ENCODE data around the gene TMEM253.

The TMEM253 gene

DNA sequence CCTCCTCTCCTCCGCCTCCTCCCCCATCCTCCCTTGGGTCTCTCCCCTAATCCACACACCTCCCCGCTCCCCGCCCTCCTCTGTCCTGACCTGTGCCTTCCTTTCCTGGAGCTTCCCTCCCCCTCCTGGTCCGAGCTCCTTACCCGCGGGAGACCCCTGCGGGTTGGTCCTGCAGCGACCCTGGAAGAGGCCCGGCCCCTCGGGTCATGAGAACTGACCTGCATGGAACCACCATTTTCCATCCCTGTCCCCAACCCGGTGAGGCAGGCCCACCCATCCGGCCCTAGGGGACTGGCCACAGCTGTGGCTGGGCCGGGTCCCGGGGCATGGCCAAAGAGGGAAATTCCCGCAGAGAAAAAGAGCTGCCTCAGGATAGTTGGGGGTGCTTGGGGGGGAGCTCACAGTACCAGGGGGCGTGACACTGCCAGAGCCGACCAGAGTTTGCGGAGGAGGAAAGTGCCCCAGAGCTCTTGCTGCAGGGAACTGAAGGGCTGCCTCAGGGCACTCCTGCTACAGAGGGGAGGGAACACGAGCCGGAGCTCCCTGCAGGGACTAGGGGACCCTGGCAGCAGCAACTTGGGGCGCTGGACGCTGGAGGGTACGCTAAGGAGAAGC is 30.1 kb upstream of the TMEM253 start:
- no peak for DNase-seq (ENCODE audit: insufficient read length, low spot score)

DNA sequence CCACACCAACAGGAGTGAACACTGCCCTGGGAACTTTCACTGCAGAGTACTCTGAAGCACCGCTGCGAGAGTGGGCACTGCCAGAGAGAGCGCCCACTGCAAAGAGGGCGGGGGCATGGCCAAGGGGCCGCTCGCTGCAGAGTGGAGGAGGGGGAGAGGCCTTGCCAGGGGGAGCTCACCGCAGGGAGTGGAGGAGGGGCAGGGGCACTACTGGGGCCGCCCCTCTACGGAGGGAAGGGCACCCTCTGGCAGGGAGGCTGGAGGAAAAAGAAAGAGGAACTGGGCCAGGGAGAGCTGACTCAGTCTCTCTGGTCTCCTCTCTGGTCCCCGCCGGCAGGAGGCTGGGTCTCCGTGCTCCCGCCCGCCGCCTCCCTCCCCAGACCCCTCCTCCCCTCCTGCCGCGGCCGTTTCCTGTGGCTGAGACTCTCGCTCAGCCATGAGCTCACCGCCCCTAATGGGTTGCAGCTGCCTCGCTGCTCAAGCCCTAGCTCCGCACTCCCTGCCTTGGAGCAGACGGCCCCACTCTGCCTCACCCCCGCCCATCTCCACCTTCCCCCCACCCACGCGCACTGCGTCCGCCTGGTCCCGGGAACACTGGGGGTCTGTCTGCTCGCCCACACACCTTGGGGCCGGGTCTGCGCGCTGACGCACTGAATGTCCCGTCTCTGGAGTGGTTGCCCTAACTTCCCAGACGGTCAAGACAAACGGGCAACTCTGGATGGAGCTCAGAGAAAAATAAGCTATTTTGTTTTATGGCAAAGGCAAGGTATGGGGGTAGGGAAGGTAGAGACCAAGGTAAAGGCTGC is 29.4 kb upstream of the TMEM253 start:
- DNase-seq (ENCODE audit: insufficient read length, low spot score) (peak; percentile 89), FAIRE-seq (peak; percentile 94)
- TF ChIP-seq SPI1 (IDR thresholded peaks at IDR 0.05; ENCODE audit: low read depth, low read length) (peak; percentile 93), PAX5 (IDR thresholded peaks at IDR 0.05; ENCODE audit: insufficient read depth, low read length, severe bottlenecking) (no peak)

More for the DNA sequence above, 30.1 kb upstream of the TMEM253 start:
- TF ChIP-seq POLR2AphosphoS5 (IDR thresholded peaks at IDR 0.05; ENCODE audit: low read depth, low read length) = no peak
- no peak for TF ChIP-seq PAX5 (IDR thresholded peaks at IDR 0.05; ENCODE audit: insufficient read depth, low read length, severe bottlenecking)
- TF ChIP-seq TAF1 (IDR thresholded peaks at IDR 0.05; ENCODE audit: low read depth, low read length) = no peak
- TF ChIP-seq POLR2A (IDR thresholded peaks at IDR 0.05; ENCODE audit: low read depth, low read length) = no peak
- TF ChIP-seq SPI1 (IDR thresholded peaks at IDR 0.05; ENCODE audit: low read depth, low read length) = no peak
- TF ChIP-seq POU2F2 (IDR thresholded peaks at IDR 0.05; ENCODE audit: low read depth, low read length) = no peak
- FAIRE-seq = no peak

GRCh38 chr14:21072031-21072473 is 28.8 kb upstream of the TMEM253 start:
- no peak for DNase-seq (ENCODE audit: insufficient read length, low spot score)
- FAIRE-seq = no peak
- no peak for TF ChIP-seq TAF1 (IDR thresholded peaks at IDR 0.05; ENCODE audit: low read depth, low read length)
- no peak for TF ChIP-seq POU2F2 (IDR thresholded peaks at IDR 0.05; ENCODE audit: low read depth, low read length)
- no peak for TF ChIP-seq SPI1 (IDR thresholded peaks at IDR 0.05; ENCODE audit: low read depth, low read length)
- no peak for TF ChIP-seq POLR2AphosphoS5 (IDR thresholded peaks at IDR 0.05; ENCODE audit: low read depth, low read length)
- TF ChIP-seq POLR2A (IDR thresholded peaks at IDR 0.05; ENCODE audit: low read depth, low read length) = no peak
- TF ChIP-seq PAX5 (IDR thresholded peaks at IDR 0.05; ENCODE audit: insufficient read depth, low read length, severe bottlenecking) = no peak

- no peak for FAIRE-seq
- no peak for DNase-seq (ENCODE audit: insufficient read length, low spot score)
- no peak for TF ChIP-seq TAF1 (IDR thresholded peaks at IDR 0.05; ENCODE audit: low read depth, low read length)
- no peak for TF ChIP-seq POU2F2 (IDR thresholded peaks at IDR 0.05; ENCODE audit: low read depth, low read length)
- no peak for TF ChIP-seq SPI1 (IDR thresholded peaks at IDR 0.05; ENCODE audit: low read depth, low read length)
- no peak for TF ChIP-seq POLR2A (IDR thresholded peaks at IDR 0.05; ENCODE audit: low read depth, low read length)
- no peak for TF ChIP-seq PAX5 (IDR thresholded peaks at IDR 0.05; ENCODE audit: insufficient read depth, low read length, severe bottlenecking)
- no peak for TF ChIP-seq POLR2AphosphoS5 (IDR thresholded peaks at IDR 0.05; ENCODE audit: low read depth, low read length)
Measured at GRCh38 chr14:21072781-21073339, 28.0 kb upstream of the TMEM253 start.

GRCh38 chr14:21073921-21074320 is 26.9 kb upstream of the TMEM253 start:
- TF ChIP-seq POLR2AphosphoS5 (IDR thresholded peaks at IDR 0.05; ENCODE audit: low read depth, low read length) (no peak), POU2F2 (IDR thresholded peaks at IDR 0.05; ENCODE audit: low read depth, low read length) (no peak), TAF1 (IDR thresholded peaks at IDR 0.05; ENCODE audit: low read depth, low read length) (no peak), SPI1 (IDR thresholded peaks at IDR 0.05; ENCODE audit: low read depth, low read length) (no peak), PAX5 (IDR thresholded peaks at IDR 0.05; ENCODE audit: insufficient read depth, low read length, severe bottlenecking) (no peak), POLR2A (IDR thresholded peaks at IDR 0.05; ENCODE audit: low read depth, low read length) (no peak)
- FAIRE-seq (no peak), DNase-seq (ENCODE audit: insufficient read length, low spot score) (no peak)

GRCh38 chr14:21074398-21075272 is 26.2 kb upstream of the TMEM253 start:
- TF ChIP-seq POU2F2 (IDR thresholded peaks at IDR 0.05; ENCODE audit: low read depth, low read length) = no peak
- TF ChIP-seq SPI1 (IDR thresholded peaks at IDR 0.05; ENCODE audit: low read depth, low read length) = no peak
- TF ChIP-seq POLR2AphosphoS5 (IDR thresholded peaks at IDR 0.05; ENCODE audit: low read depth, low read length) = no peak
- TF ChIP-seq PAX5 (IDR thresholded peaks at IDR 0.05; ENCODE audit: insufficient read depth, low read length, severe bottlenecking) = no peak
- no peak for TF ChIP-seq TAF1 (IDR thresholded peaks at IDR 0.05; ENCODE audit: low read depth, low read length)
- TF ChIP-seq POLR2A (IDR thresholded peaks at IDR 0.05; ENCODE audit: low read depth, low read length) = no peak
- FAIRE-seq (no peak), DNase-seq (ENCODE audit: insufficient read length, low spot score) (no peak)

- DNase-seq (ENCODE audit: insufficient read length, low spot score) = no peak
- FAIRE-seq = no peak
- no peak for TF ChIP-seq SPI1 (IDR thresholded peaks at IDR 0.05; ENCODE audit: low read depth, low read length)
- no peak for TF ChIP-seq POLR2AphosphoS5 (IDR thresholded peaks at IDR 0.05; ENCODE audit: low read depth, low read length)
- no peak for TF ChIP-seq POLR2A (IDR thresholded peaks at IDR 0.05; ENCODE audit: low read depth, low read length)
- TF ChIP-seq POU2F2 (IDR thresholded peaks at IDR 0.05; ENCODE audit: low read depth, low read length) = no peak
- TF ChIP-seq PAX5 (IDR thresholded peaks at IDR 0.05; ENCODE audit: insufficient read depth, low read length, severe bottlenecking) = no peak
- no peak for TF ChIP-seq TAF1 (IDR thresholded peaks at IDR 0.05; ENCODE audit: low read depth, low read length)
Measured at GRCh38 chr14:21075719-21076437, 25.0 kb upstream of the TMEM253 start.

DNA sequence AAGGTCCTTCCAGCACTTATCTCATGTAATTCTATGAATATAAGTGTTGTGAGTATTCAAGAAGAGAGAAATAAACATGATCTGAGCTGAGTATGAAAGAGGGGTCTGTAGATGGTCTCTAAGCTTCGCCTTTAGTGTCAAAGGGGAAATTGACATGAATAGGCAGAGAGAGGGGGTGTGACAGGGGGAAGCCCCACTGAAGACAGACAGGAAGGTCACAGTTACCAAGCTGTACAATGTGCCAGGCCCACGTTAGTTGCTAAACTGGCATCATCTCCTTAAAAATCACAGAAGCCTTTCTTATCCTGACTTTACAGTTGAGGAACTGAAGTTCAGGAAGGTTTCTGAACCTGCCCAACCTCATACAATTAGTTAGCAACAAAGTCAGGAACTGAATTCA is 23.2 kb upstream of the TMEM253 start:
- no peak for DNase-seq (ENCODE audit: insufficient read length, low spot score)
- TF ChIP-seq TAF1 (IDR thresholded peaks at IDR 0.05; ENCODE audit: low read depth, low read length) (no peak), PAX5 (IDR thresholded peaks at IDR 0.05; ENCODE audit: insufficient read depth, low read length, severe bottlenecking) (no peak)
- FAIRE-seq = no peak
